DND-41 (cell line): ENCODE measurements around the gene COTL1.

Experiments used
- EZH2 ChIP-seq: IDR thresholded peaks from 3 replicates; pipeline ENCODE4 v1.6.1; 2012; ENCODE audit warnings: borderline replicate concordance, low read depth, mild to moderate bottlenecking, moderate library complexity, low read length, inconsistent platforms; ENCODE audit not compliant: severe bottlenecking
- TF ChIP-seq, protein P1 (sequence below): IDR thresholded peaks from 2 replicates; pipeline ENCODE4 v1.5.1; 2012; ENCODE audit warnings: borderline replicate concordance, low read length, moderate library complexity, mild to moderate bottlenecking; ENCODE audit not compliant: poor library complexity, severe bottlenecking; ENCODE audit errors: extremely low read depth

DNA sequence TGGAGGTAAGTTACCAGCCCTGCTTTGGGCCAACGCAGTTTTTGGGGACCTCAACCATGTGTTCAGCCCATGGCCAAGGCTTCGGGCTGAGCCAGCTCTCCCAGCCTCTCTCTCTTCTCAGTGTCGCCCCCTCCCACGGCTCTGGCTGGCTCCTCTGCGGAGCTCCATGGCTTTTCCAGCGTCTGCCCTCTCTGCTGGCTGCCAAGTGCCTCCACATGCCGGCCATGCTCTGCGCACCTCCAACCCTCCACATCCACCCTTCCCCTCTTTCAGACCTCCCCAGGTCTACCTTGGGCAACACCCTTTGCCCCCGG, 23.2 kb downstream of the COTL1 start:
- TF ChIP-seq EZH2: no peak
- TF ChIP-seq, protein P1, sequence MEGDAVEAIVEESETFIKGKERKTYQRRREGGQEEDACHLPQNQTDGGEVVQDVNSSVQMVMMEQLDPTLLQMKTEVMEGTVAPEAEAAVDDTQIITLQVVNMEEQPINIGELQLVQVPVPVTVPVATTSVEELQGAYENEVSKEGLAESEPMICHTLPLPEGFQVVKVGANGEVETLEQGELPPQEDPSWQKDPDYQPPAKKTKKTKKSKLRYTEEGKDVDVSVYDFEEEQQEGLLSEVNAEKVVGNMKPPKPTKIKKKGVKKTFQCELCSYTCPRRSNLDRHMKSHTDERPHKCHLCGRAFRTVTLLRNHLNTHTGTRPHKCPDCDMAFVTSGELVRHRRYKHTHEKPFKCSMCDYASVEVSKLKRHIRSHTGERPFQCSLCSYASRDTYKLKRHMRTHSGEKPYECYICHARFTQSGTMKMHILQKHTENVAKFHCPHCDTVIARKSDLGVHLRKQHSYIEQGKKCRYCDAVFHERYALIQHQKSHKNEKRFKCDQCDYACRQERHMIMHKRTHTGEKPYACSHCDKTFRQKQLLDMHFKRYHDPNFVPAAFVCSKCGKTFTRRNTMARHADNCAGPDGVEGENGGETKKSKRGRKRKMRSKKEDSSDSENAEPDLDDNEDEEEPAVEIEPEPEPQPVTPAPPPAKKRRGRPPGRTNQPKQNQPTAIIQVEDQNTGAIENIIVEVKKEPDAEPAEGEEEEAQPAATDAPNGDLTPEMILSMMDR: no peak
